ENCODE data around the gene C1QL4.
A peak's percentile ranks its signal among the peaks of the same experiment; 100 is the strongest.

C1QL4 gene

DNA sequence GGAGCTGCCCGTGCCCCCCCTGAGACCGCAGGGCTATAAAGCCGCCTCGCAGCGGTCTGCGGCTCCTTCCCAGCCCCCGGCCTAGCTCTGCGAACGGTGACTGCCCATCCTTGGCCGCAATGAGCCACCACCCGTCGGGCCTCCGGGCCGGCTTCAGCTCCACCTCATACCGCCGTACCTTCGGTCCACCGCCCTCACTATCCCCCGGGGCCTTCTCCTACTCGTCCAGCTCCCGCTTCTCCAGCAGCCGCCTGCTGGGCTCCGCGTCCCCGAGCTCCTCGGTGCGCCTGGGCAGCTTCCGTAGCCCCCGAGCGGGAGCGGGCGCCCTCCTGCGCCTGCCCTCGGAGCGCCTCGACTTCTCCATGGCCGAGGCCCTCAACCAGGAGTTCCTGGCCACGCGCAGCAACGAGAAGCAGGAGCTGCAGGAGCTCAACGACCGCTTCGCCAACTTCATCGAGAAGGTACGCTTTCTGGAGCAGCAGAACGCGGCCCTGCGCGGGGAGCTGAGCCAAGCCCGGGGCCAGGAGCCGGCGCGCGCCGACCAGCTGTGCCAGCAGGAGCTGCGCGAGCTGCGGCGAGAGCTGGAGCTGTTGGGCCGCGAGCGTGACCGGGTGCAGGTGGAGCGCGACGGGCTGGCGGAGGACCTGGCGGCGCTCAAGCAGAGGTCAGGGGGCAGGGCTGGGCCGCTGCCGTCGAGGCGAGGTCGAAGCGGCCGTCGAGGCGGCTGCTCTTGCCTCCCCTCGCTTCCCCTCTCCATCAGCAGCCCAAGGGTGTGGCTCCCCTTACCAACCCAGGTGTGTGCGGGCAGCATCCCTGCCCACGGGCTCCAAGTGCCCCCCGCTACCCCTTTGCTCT lies 41.7 kb downstream of the C1QL4 start, which contains the start of gene PRPH:
TSS of gene PRPH (plus strand) at position 66 of the 855 bp plus-strand sequence. CDS start at position 120, 54 bp downstream.
- Histone ChIP-seq H3K9ac (ENCODE audit: low read length) (no peak within 1 kb of the TSS), H3K18ac (ENCODE audit: low read depth in 1 of 2, low read length in 2 of 2) (no peak within 1 kb of the TSS), H3K36me3 (ENCODE audit: control insufficient read depth in 1 of 2, insufficient read depth in 2 of 2, low read depth in 1 of 2, low read length in 2 of 2) (no peaks in the 10 kb centered on the region), H4K8ac (ENCODE audit: low read length) (peak within 1 kb of the TSS; percentile 38), H3K27ac (ENCODE audit: low read length, poor library complexity, severe bottlenecking) (no peak within 1 kb of the TSS), H3K23ac (ENCODE audit: low read length in 2 of 2) (peak within 1 kb of the TSS in 1 of 2 experiments; percentile 16), H3K4me3 (ENCODE audit: insufficient read depth in 1 of 2, low read depth in 1 of 2, low read length in 2 of 2) (no peak within 1 kb of the TSS), H3K4me1 (ENCODE audit: control insufficient read depth, insufficient read depth, low read depth, low read length) (peaks cover 20% of the 10 kb centered on the region), H3K4me2 (ENCODE audit: low read length, poor library complexity, severe bottlenecking) (peak within 1 kb of the TSS; percentile 41), H2AK5ac (ENCODE audit: low read length, severe bottlenecking) (no peak within 1 kb of the TSS), H3K4ac (ENCODE audit: low read depth in 1 of 2, low read length in 2 of 2) (peak within 1 kb of the TSS in 1 of 2 experiments; percentile 20), H3K27me3 (ENCODE audit: control insufficient read depth in 1 of 2, insufficient read depth in 1 of 2, low read length in 2 of 2) (peaks cover 57 to 67% of the 10 kb centered on the region in 2 experiments), H2BK5ac (ENCODE audit: low read depth, low read length, poor library complexity, severe bottlenecking) (no peak within 1 kb of the TSS), H3K9me3 (ENCODE audit: control insufficient read depth, low read length) (no peaks in the 10 kb centered on the region), H3K79me1 (replicated peaks; ENCODE audit: low read length, poor library complexity, severe bottlenecking) (no peaks in the 10 kb centered on the region), H2BK120ac (ENCODE audit: low read depth, low read length) (no peak within 1 kb of the TSS), H3K14ac (ENCODE audit: low read length in 2 of 2) (peak within 1 kb of the TSS in 1 of 2 experiments; percentile 81), H2AFZ (ENCODE audit: low read depth, low read length) (peak within 1 kb of the TSS; percentile 5), H2BK15ac (ENCODE audit: low read depth, poor library complexity, severe bottlenecking) (no peak within 1 kb of the TSS), H2BK12ac (ENCODE audit: low read length in 2 of 2) (no peak within 1 kb of the TSS), H4K91ac (ENCODE audit: low read length) (peak within 1 kb of the TSS; percentile 22)
- no peak for DNase-seq
- WGBS, result 9% methylated on average over 66 of the region's 82 CpGs

DNA sequence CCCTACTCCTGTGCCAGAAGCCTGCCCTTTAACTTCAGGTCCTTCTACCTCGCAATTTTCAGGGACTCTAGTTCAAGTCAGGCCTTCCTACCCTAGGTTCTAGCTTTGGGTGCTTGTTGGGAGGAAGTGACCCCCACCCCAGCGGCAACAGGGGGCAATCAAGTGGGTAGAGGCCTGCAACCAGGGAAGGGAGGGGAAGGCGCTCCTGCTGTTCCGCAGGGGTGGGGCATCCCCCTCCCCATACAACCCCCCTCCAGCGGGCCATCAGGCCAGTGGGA lies 42.2 kb downstream of the C1QL4 start:
- no peaks in the 10 kb centered on the region for H3K36me3 ChIP-seq (ENCODE audit: control insufficient read depth in 1 of 2, insufficient read depth in 2 of 2, low read depth in 1 of 2, low read length in 2 of 2)
- no peak overlapping the region for H3K4me3 ChIP-seq (ENCODE audit: insufficient read depth in 1 of 2, low read depth in 1 of 2, low read length in 2 of 2)
- H2AFZ ChIP-seq (ENCODE audit: low read depth, low read length), result no peak overlapping the region
- H3K79me1 ChIP-seq (replicated peaks; ENCODE audit: low read length, poor library complexity, severe bottlenecking), result no peaks in the 10 kb centered on the region
- no peak overlapping the region for H2BK12ac ChIP-seq (ENCODE audit: low read length in 2 of 2)
- H3K14ac ChIP-seq (ENCODE audit: low read length in 2 of 2), result no peak overlapping the region
- no peak overlapping the region for H4K91ac ChIP-seq (ENCODE audit: low read length)
- H3K4me1 ChIP-seq (ENCODE audit: control insufficient read depth, insufficient read depth, low read depth, low read length), result peaks cover 20% of the 10 kb centered on the region
- 7% methylated on average over 2 of the region's 5 CpGs for WGBS
- H2AK5ac ChIP-seq (ENCODE audit: low read length, severe bottlenecking), result no peak overlapping the region
- H3K9ac ChIP-seq (ENCODE audit: low read length), result no peak overlapping the region
- peaks cover 57 to 67% of the 10 kb centered on the region in 2 experiments for H3K27me3 ChIP-seq (ENCODE audit: control insufficient read depth in 1 of 2, insufficient read depth in 1 of 2, low read length in 2 of 2)
- no peak overlapping the region for H2BK15ac ChIP-seq (ENCODE audit: low read depth, poor library complexity, severe bottlenecking)
- no peaks in the 10 kb centered on the region for H3K9me3 ChIP-seq (ENCODE audit: control insufficient read depth, low read length)
- no peak overlapping the region for H2BK5ac ChIP-seq (ENCODE audit: low read depth, low read length, poor library complexity, severe bottlenecking)
- H3K4ac ChIP-seq (ENCODE audit: low read depth in 1 of 2, low read length in 2 of 2), result no peak overlapping the region
- no peak overlapping the region for H3K23ac ChIP-seq (ENCODE audit: low read length in 2 of 2)
- H3K27ac ChIP-seq (ENCODE audit: low read length, poor library complexity, severe bottlenecking), result no peak overlapping the region
- H2BK120ac ChIP-seq (ENCODE audit: low read depth, low read length), result no peak overlapping the region
- H3K4me2 ChIP-seq (ENCODE audit: low read length, poor library complexity, severe bottlenecking), result no peak overlapping the region
- H3K18ac ChIP-seq (ENCODE audit: low read depth in 1 of 2, low read length in 2 of 2), result no peak overlapping the region
- H4K8ac ChIP-seq (ENCODE audit: low read length), result no peak overlapping the region
- DNase-seq, result no peak

DNA sequence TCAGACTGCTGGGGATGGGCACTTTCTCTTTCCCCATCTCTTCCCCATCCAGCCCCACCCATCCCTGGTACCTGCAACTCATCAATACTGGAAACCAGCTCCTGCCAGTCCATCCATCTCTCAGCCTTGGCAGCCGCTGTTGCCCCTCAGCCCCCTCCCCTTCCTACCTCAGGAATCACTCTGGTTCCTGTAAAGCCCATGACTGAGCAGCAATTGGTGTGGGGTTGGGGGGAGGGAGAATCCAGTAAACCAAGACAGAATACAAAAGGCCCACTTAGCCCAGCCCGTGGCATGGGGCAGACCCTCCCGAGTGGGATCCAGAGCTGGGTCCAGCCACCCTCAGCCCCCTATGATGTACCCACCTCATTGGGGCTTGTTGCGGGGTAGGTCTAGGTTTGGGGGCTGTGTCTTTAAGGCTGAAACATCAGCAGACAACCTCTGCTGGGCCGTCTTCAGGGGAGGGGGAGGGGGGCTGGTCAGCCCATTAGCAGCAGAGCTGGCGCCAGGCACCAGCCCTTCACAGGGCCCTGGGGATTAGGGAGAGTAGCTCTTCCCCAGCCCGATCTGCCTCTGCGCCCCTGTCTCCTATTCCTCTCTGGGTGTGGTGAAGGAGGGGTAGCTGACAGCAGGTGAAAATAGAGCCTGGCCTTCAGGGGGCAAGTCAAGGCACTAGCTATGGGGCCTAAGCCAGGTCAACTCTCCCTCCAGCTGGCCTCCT lies 42.7 kb downstream of the C1QL4 start:
- Histone ChIP-seq H2BK120ac (ENCODE audit: low read depth, low read length) (no peak overlapping the region), H3K14ac (ENCODE audit: low read length in 2 of 2) (no peak overlapping the region), H3K36me3 (ENCODE audit: control insufficient read depth in 1 of 2, insufficient read depth in 2 of 2, low read depth in 1 of 2, low read length in 2 of 2) (no peaks in the 10 kb centered on the region), H4K91ac (ENCODE audit: low read length) (no peak overlapping the region), H3K27me3 (ENCODE audit: control insufficient read depth in 1 of 2, insufficient read depth in 1 of 2, low read length in 2 of 2) (peaks cover 57 to 67% of the 10 kb centered on the region in 2 experiments), H3K79me1 (replicated peaks; ENCODE audit: low read length, poor library complexity, severe bottlenecking) (no peaks in the 10 kb centered on the region), H3K27ac (ENCODE audit: low read length, poor library complexity, severe bottlenecking) (no peak overlapping the region), H3K23ac (ENCODE audit: low read length in 2 of 2) (no peak overlapping the region), H2BK15ac (ENCODE audit: low read depth, poor library complexity, severe bottlenecking) (no peak overlapping the region), H3K9me3 (ENCODE audit: control insufficient read depth, low read length) (no peaks in the 10 kb centered on the region), H2BK12ac (ENCODE audit: low read length in 2 of 2) (no peak overlapping the region), H2AFZ (ENCODE audit: low read depth, low read length) (no peak overlapping the region), H4K8ac (ENCODE audit: low read length) (no peak overlapping the region), H3K4me1 (ENCODE audit: control insufficient read depth, insufficient read depth, low read depth, low read length) (peaks cover 20% of the 10 kb centered on the region), H3K4me2 (ENCODE audit: low read length, poor library complexity, severe bottlenecking) (no peak overlapping the region), H3K18ac (ENCODE audit: low read depth in 1 of 2, low read length in 2 of 2) (no peak overlapping the region), H3K9ac (ENCODE audit: low read length) (no peak overlapping the region), H2AK5ac (ENCODE audit: low read length, severe bottlenecking) (no peak overlapping the region), H3K4me3 (ENCODE audit: insufficient read depth in 1 of 2, low read depth in 1 of 2, low read length in 2 of 2) (no peak overlapping the region), H2BK5ac (ENCODE audit: low read depth, low read length, poor library complexity, severe bottlenecking) (no peak overlapping the region), H3K4ac (ENCODE audit: low read depth in 1 of 2, low read length in 2 of 2) (no peak overlapping the region)
- DNase-seq, result no peak
- 28% methylated on average over 3 of the region's 8 CpGs for WGBS
